Tibial nerve (tissue), 4 donors: ENCODE data around the gene CLSTN1.

Experiments
- CTCF ChIP-seq, 5 experiments: fragments of 200-600 bp in 3 of 5; fragments of 450-650 bp in 2 of 5; sonication (generic) in 3 of 5; IDR thresholded peaks; one replicate each; pipeline ENCODE4 v1.5.1; 2016 to 2019; ENCODE audit warnings: antibody characterized with exemption in 5 of 5, mild to moderate bottlenecking in 3 of 5, moderate library complexity in 2 of 5
- EP300 ChIP-seq, 2 donors: sonication (generic); formaldehyde crosslinking; IDR thresholded peaks; one replicate each; pipeline ENCODE4 v1.6.1; 2017; ENCODE audit warnings: antibody characterized with exemption in 2 of 2, mild to moderate bottlenecking in 1 of 2
- POLR2A ChIP-seq, 2 donors: fragments of 450-650 bp; IDR thresholded peaks; one replicate each; pipeline ENCODE4 v1.6.1; 2017; ENCODE audit warnings: antibody characterized with exemption in 2 of 2, mild to moderate bottlenecking in 2 of 2, moderate library complexity in 2 of 2

DNA sequence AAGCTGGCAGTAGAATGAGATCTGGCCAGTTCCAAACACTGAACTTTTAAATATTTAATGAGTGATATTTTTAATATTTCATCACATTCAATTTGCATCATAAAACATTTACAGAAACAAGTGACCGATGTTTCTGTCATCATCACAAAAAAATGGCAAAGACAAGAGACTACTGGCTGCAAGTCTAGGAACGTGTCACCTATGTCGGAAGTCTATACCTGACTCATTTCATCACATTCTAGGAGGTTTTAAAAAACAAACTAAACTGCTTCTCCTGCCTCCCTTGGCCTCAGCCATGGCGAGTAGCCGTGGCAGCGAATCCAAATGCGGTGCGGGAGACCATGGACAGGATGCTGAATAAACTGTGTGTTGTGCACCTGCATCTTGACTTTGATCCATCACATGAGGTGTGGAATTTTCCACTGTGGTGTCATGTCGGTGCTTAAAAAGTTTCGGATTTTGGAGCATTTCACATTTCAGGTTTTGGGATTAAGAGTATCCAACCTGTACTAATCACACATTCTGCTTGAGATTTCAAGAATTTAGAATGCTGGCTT is 43.1 kb downstream of the CLSTN1 start:
- TF ChIP-seq CTCF (IDR thresholded peaks at IDR 0.05) = no peak
- TF ChIP-seq EP300 (IDR thresholded peaks at IDR 0.05) = no peak
- TF ChIP-seq POLR2A (IDR thresholded peaks at IDR 0.05) = no peak
